Medulla oblongata (tissue), 1 donor: ENCODE measurements around the gene OR52N4.
"Not testable (repeated sequence)": the region's sequence is repeated elsewhere in the genome, so short reads cannot be mapped to it uniquely, and the experiment has no call there.

Experiments
- DNase-seq: peaks from one replicate; pipeline ENCODE4 v3.0.0-alpha.2; 2015; ENCODE audit errors: extremely low spot score

OR52N4 gene

GRCh38 chr11:5753943-5754342 lies at the start of gene OR52N4:
TSS of gene OR52N4 (plus strand) at chr11:5754243. CDS start at chr11:5754741, 498 bp downstream.
- DNase-seq = no peak

- no peak for DNase-seq
Observed at GRCh38 chr11:5705688-5706087, 48.4 kb upstream of the OR52N4 start.

GRCh38 chr11:5712507-5712906 lies 41.5 kb upstream of the OR52N4 start:
- no peak for DNase-seq

GRCh38 chr11:5713695-5714094 lies 40.3 kb upstream of the OR52N4 start:
- DNase-seq = no peak

- not testable (repeated sequence) for DNase-seq
Observed at GRCh38 chr11:5716518-5716917, 37.5 kb upstream of the OR52N4 start.

- DNase-seq = no peak
Observed at GRCh38 chr11:5719703-5720495, 34.1 kb upstream of the OR52N4 start.

- DNase-seq = no peak
Observed at GRCh38 chr11:5722622-5723021, 31.4 kb upstream of the OR52N4 start.

GRCh38 chr11:5726351-5726750 lies 27.7 kb upstream of the OR52N4 start:
- no peak for DNase-seq

GRCh38 chr11:5727691-5728090 lies 26.4 kb upstream of the OR52N4 start:
- no peak for DNase-seq

- no peak for DNase-seq
Observed at GRCh38 chr11:5736396-5736795, 17.6 kb upstream of the OR52N4 start, which contains the start of gene OR56B1. TSS of gene OR56B1 (plus strand) at chr11:5736448. CDS start at chr11:5736517, 69 bp downstream.

- no peak for DNase-seq
Observed at GRCh38 chr11:5737091-5737490, 17.0 kb upstream of the OR52N4 start.

GRCh38 chr11:5737670-5738392 lies 16.2 kb upstream of the OR52N4 start:
- DNase-seq = no peak

- DNase-seq = no peak
Observed at GRCh38 chr11:5738431-5738830, 15.6 kb upstream of the OR52N4 start.

- DNase-seq = no peak
Observed at GRCh38 chr11:5746614-5747013, 7.4 kb upstream of the OR52N4 start.

GRCh38 chr11:5749836-5750235 lies 4.2 kb upstream of the OR52N4 start:
- no peak for DNase-seq

- DNase-seq = no peak
Observed at GRCh38 chr11:5767056-5767455, 13.0 kb downstream of the OR52N4 start.

GRCh38 chr11:5783255-5783654 lies 29.2 kb downstream of the OR52N4 start, which contains the start of gene OR52N5:
TSS of gene OR52N5 (minus strand) at chr11:5783355. CDS start at chr11:5778634, 4,721 bp downstream.
- no peak for DNase-seq

GRCh38 chr11:5791165-5791564 lies 37.1 kb downstream of the OR52N4 start, which contains the start of gene OR52N1:
TSS of gene OR52N1 (minus strand) at chr11:5791265. CDS start at chr11:5788816, 2,449 bp downstream.
- no peak for DNase-seq

GRCh38 chr11:5796541-5796940 lies 42.5 kb downstream of the OR52N4 start:
- no peak for DNase-seq

- no peak for DNase-seq
Observed at GRCh38 chr11:5803982-5804381, 49.9 kb downstream of the OR52N4 start.
